K562 (cell line): Measurements from ENCODE around the gene NDUFS5. TPM values are rescaled to one million over a fixed set of nuclear protein-coding genes. Genes with fewer than 3 reads are reported as not detected.

Experiments used
- BACH1 ChIP-seq: fragments of 200-800 bp; sonication (Bioruptor generic); IDR thresholded peaks from 2 replicates; pipeline ENCODE4 v1.6.1; 2016; ENCODE audit warnings: missing genetic modification characterization, missing compliant biosample characterization
- E2F8 ChIP-seq: fragments of 450-650 bp; IDR thresholded peaks from 2 replicates; pipeline ENCODE4 v1.7.1; 2018; ENCODE audit warnings: mild to moderate bottlenecking, low read depth; ENCODE audit not compliant: partially characterized antibody
- GTF2A2 ChIP-seq: IDR thresholded peaks from 2 replicates; pipeline ENCODE4 v1.6.1; 2016; ENCODE audit warnings: mild to moderate bottlenecking, missing genetic modification characterization, missing compliant biosample characterization
- KDM1A ChIP-seq, 2 experiments: fragments of 450-650 bp; IDR thresholded peaks; 2 replicates each; pipeline ENCODE4 v1.6.1; 2016; ENCODE audit warnings: mild to moderate bottlenecking in 2 of 2
- KDM4B ChIP-seq, 2 experiments: fragments of 450-650 bp in 1 of 2; sonication (generic) in 1 of 2; IDR thresholded peaks; 2 replicates each; pipeline ENCODE4 v1.6.1; 2016 to 2017; ENCODE audit warnings: borderline replicate concordance in 2 of 2, antibody characterized with exemption in 1 of 2, low read depth in 1 of 2, mild to moderate bottlenecking in 1 of 2
- MAX ChIP-seq: sonication (generic); formaldehyde crosslinking; IDR thresholded peaks from 2 replicates; pipeline ENCODE4 v1.9.0; 2022; ENCODE audit warnings: mild to moderate bottlenecking, missing genetic modification reagents
- NEUROD1 ChIP-seq: fragments of 150-350 bp; IDR thresholded peaks from 2 replicates; pipeline ENCODE4 v1.6.1; 2014; ENCODE audit warnings: borderline replicate concordance, low read length, low read depth; ENCODE audit not compliant: partially characterized antibody
- NR2C1 ChIP-seq, 2 experiments: fragments of 450-650 bp; IDR thresholded peaks; 2 replicates each; pipeline ENCODE4 v1.6.1; 2017; ENCODE audit warnings: mild to moderate bottlenecking in 2 of 2, antibody characterized with exemption in 1 of 2, inconsistent platforms in 1 of 2, missing compliant biosample characterization in 1 of 2, missing genetic modification characterization in 1 of 2
- SIX5 ChIP-seq, 2 experiments: IDR thresholded peaks; 2 replicates each; pipeline ENCODE4 v1.6.1; 2011; ENCODE audit warnings: low read length in 2 of 2, borderline replicate concordance in 1 of 2, low read depth in 1 of 2, mild to moderate bottlenecking in 1 of 2, moderate library complexity in 1 of 2; ENCODE audit not compliant: insufficient read depth in 1 of 2
- SPI1 ChIP-seq: IDR thresholded peaks from 2 replicates; pipeline ENCODE4 v1.6.1; 2011; ENCODE audit warnings: low read depth, low read length, control low read depth, borderline replicate concordance
- TCF15 ChIP-seq: fragments of 250-450 bp; sonication (Bioruptor Pico); IDR thresholded peaks from 2 replicates; pipeline ENCODE4 v1.8.0; 2022; ENCODE audit warnings: moderate library complexity, mild to moderate bottlenecking, inconsistent platforms
- TCF3 ChIP-seq: sonication (generic); formaldehyde crosslinking; IDR thresholded peaks from 2 replicates; pipeline ENCODE4 v1.4.0; 2020; ENCODE audit warnings: mild to moderate bottlenecking, missing genetic modification reagents
- XRCC5 ChIP-seq: fragments of 200-400 bp; formaldehyde crosslinking; IDR thresholded peaks from 2 replicates; pipeline ENCODE4 v1.6.1; 2017; ENCODE audit warnings: low read depth, mild to moderate bottlenecking, low read length
- ZNF280B ChIP-seq: fragments of 250-450 bp; sonication (Bioruptor Pico); IDR thresholded peaks from 2 replicates; pipeline ENCODE4 v1.5.1; 2021; ENCODE audit warnings: mild to moderate bottlenecking
- ZNF583 ChIP-seq: fragments of 250-450 bp; sonication (Bioruptor Pico); IDR thresholded peaks from 2 replicates; pipeline ENCODE4 v1.4.0; 2020
- ZNF592 ChIP-seq: fragments of 450-650 bp; IDR thresholded peaks from 2 replicates; pipeline ENCODE4 v1.6.1; 2017; ENCODE audit warnings: antibody characterized with exemption, mild to moderate bottlenecking
- polyA plus RNA-seq, 8 experiments: library from polyadenylated mRNA; depleted of rRNA in 4 of 8; stranded (reverse) in 5 of 8; unstranded in 3 of 8; fragments of >200 nt; fragmentation: Nextera tagmentation in 2 of 8; fragmentation: Illumina TruSeq in 1 of 8; extraction: Ambion mirVana in 2 of 8; extraction: Trizol in 1 of 8; gene quantifications; 2 replicates each; pipeline versions ENCODE4 v1.2.1 to v1.2.3, GENCODE V29; 2011 to 2014; ENCODE audit warnings: inconsistent platforms in 1 of 8, missing spikeins in 1 of 8
- total RNA-seq, 7 experiments: library from RNA; depleted of rRNA in 6 of 7; stranded (reverse); fragments of >200 nt in 6 of 7; fragmentation: Illumina TruSeq in 2 of 7; extraction: Trizol in 2 of 7; gene quantifications; 2 replicates each; pipeline versions ENCODE4 v1.2.1 to v1.2.3, GENCODE V29; 2011 to 2021; ENCODE audit warnings: low replicate concordance in 1 of 7

The NDUFS5 gene
- total and polyA plus RNA-seq, 9 of the 15 experiments (the other 6 are each of a cell fraction or from before 2014, with no cell fraction given) = 499 to 2,737 (median 1,281) TPM

- no peak for TF ChIP-seq E2F8
- no peak for TF ChIP-seq TCF15
- peak; percentile 50 to 64; a peak in 3 of 4 replicates for TF ChIP-seq SIX5 (IDR thresholded peaks at IDR 0.05; ENCODE audit: borderline replicate concordance in 1 of 2, insufficient read depth in 1 of 2, low read depth in 1 of 2, low read length in 2 of 2)
- peak in 1 of 2 experiments; percentile 84; a peak in 1 of 4 replicates for TF ChIP-seq KDM4B (IDR thresholded peaks at IDR 0.05; ENCODE audit: borderline replicate concordance in 2 of 2, low read depth in 1 of 2)
- no peak for TF ChIP-seq ZNF280B (CRISPR knock-in tag)
- TF ChIP-seq KDM1A (IDR thresholded peaks at IDR 0.05) = peak in 1 of 2 experiments; percentile 81; a peak in 1 of 4 replicates
- peak; percentile 72; the same call in 1 of the 2 replicates for TF ChIP-seq ZNF583 (CRISPR knock-in tag)
- TF ChIP-seq XRCC5 = peak; percentile 89
- TF ChIP-seq ZNF592 = no peak
- 0 out of 2 replicates have a peak, but pooled peaks have one; percentile 29 for TF ChIP-seq GTF2A2
- 0 out of 2 replicates have a peak, but pooled peaks have one; percentile 8 for TF ChIP-seq MAX (CRISPR knock-in tag)
- TF ChIP-seq NEUROD1 = peak; percentile 96
- TF ChIP-seq TCF3 (CRISPR knock-in tag) = peak; percentile 31; the same call in 1 of the 2 replicates
- TF ChIP-seq BACH1 (tag) = peak; percentile 40; the same call in 1 of the 2 replicates
- TF ChIP-seq SPI1 = no peak
- no peak for TF ChIP-seq NR2C1 (IDR thresholded peaks at IDR 0.05)
- peak; percentile 76 for TF ChIP-seq NR2C1 (tag; IDR thresholded peaks at IDR 0.05)
These were observed 35.2 kb upstream of the NDUFS5 start, which contains the start of gene AKIRIN1 (continued) for GRCh38 chr1:38990738-38991637.
